Skeletal muscle satellite cell (primary cell): ENCODE results near the gene KLHL30.
A peak's percentile ranks its signal among the peaks of the same experiment; 100 is the strongest.

Experiments used
- H3K27me3 ChIP-seq: 2 replicates; pipeline ENCODE4 v1.7.0; 2013; ENCODE audit warnings: low read length; ENCODE audit not compliant: control insufficient read depth, insufficient read depth
- H3K36me3 ChIP-seq: 2 replicates; pipeline ENCODE4 v1.7.0; 2013; ENCODE audit warnings: mild to moderate bottlenecking, control low read depth, low read length; ENCODE audit not compliant: insufficient read depth
- H3K4me1 ChIP-seq: 2 replicates; pipeline ENCODE4 v1.7.0; 2013; ENCODE audit warnings: low read length; ENCODE audit not compliant: control insufficient read depth, insufficient read depth
- H3K4me2 ChIP-seq: 2 replicates; pipeline ENCODE4 v1.7.0; 2013; ENCODE audit warnings: mild to moderate bottlenecking, low read length
- H3K4me3 ChIP-seq: 2 replicates; pipeline ENCODE4 v1.7.0; 2013; ENCODE audit warnings: low read length
- H3K9ac ChIP-seq: 2 replicates; pipeline ENCODE4 v1.7.0; 2013; ENCODE audit warnings: mild to moderate bottlenecking, low read depth, low read length, moderate library complexity
- H3K9me3 ChIP-seq: replicated peaks from 2 replicates; pipeline ENCODE4 v1.7.0; 2013; ENCODE audit warnings: mild to moderate bottlenecking, control low read depth, low read length

The KLHL30 gene

GRCh38 chr2:238124488-238125126 lies 13.9 kb upstream of the KLHL30 start:
- H3K4me1 ChIP-seq: peaks cover 15% of the 10 kb centered on the region
- no peak overlapping the region for H3K4me2 ChIP-seq
- H3K9ac ChIP-seq: no peak overlapping the region
- H3K4me3 ChIP-seq: no peak overlapping the region
- no peaks in the 10 kb centered on the region for H3K36me3 ChIP-seq
- H3K27me3 ChIP-seq: peaks cover 11% of the 10 kb centered on the region
- no peaks in the 10 kb centered on the region for H3K9me3 ChIP-seq

GRCh38 chr2:238125127-238125885 lies 13.2 kb upstream of the KLHL30 start:
- Histone ChIP-seq H3K36me3 (no peaks in the 10 kb centered on the region), H3K9ac (no peak overlapping the region), H3K9me3 (no peaks in the 10 kb centered on the region), H3K4me2 (no peak overlapping the region), H3K4me1 (peaks cover 15% of the 10 kb centered on the region), H3K27me3 (peaks cover 7% of the 10 kb centered on the region), H3K4me3 (no peak overlapping the region)

GRCh38 chr2:238126338-238126737 lies 12.1 kb upstream of the KLHL30 start:
- H3K9me3 ChIP-seq: no peaks in the 10 kb centered on the region
- H3K27me3 ChIP-seq: no peaks in the 10 kb centered on the region
- peaks cover 15% of the 10 kb centered on the region for H3K4me1 ChIP-seq
- no peak overlapping the region for H3K4me2 ChIP-seq
- H3K9ac ChIP-seq: no peak overlapping the region
- no peaks in the 10 kb centered on the region for H3K36me3 ChIP-seq
- H3K4me3 ChIP-seq: no peak overlapping the region

DNA sequence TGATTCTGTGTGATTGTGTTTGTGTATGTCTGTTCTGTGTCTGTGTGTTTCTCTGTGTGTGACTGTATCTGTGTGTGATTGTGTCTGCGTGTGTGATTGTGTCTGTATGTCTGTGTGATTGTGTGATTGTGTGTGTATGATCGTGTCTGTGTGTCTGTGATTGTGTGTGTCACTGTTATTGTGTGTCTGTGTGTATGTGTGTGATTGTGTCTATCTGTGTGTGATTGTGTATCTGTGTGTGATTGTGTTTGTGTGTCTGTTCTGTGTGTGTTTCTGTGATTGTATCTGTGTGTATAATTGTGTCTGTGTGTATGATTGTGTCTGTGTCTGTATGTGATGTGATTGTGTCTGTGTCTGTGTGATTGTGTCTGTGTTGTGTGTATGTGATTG lies 11.7 kb upstream of the KLHL30 start:
- no peaks in the 10 kb centered on the region for H3K9me3 ChIP-seq
- H3K27me3 ChIP-seq: no peaks in the 10 kb centered on the region
- H3K9ac ChIP-seq: peak overlapping the region; percentile 80
- no peaks in the 10 kb centered on the region for H3K36me3 ChIP-seq
- H3K4me1 ChIP-seq: peaks cover 15% of the 10 kb centered on the region
- H3K4me3 ChIP-seq: no peak overlapping the region
- H3K4me2 ChIP-seq: peak overlapping the region; percentile 57

DNA sequence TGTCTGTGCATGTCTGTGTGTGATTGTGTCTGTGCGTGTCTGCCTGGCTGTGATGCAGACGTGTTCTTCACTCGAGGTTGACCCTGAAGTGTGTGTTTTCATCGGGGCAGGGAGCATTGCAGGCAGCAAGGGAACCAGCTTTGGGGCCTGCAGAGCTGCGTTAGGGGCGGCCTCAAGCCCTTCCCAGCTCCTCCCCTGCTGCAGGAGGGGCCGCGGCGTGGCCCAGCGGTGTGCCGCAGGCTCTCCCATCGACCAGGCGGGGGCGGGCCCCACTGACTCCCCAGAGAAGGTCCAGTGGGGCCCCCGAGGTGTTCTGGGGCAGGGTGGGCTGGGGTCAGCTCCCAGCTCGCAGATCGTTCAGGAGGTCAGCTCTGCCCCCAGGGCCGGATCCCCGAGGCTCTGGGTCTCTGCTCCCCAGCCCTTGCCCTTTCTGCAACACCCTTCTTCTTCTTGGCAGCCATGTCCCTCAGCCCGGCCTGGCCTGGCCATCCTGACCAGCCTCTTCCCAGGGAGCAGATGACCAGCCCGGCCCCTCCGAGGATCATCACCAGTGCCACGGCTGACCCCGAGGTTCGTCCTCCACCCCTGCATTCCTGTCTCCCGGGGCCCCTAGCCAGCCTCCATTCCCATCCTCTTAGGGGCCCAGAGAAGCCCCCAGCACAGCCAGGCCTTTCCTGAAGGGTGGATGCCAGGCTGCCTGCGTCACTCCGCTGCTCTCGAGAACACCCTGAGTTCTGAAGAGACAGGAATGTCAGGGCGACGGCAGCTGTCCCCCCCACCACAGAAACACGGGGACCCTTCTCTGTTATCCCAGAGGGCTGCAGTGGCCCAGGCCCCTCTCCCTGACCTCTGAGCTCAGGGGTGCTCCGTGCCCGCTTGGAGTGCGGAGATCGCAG lies 11.1 kb upstream of the KLHL30 start:
- Histone ChIP-seq H3K9ac (peak overlapping the region; percentile 80), H3K9me3 (no peaks in the 10 kb centered on the region), H3K4me1 (peaks cover 15% of the 10 kb centered on the region), H3K4me2 (peak overlapping the region; percentile 57), H3K4me3 (peak overlapping the region; percentile 60), H3K27me3 (no peaks in the 10 kb centered on the region), H3K36me3 (no peaks in the 10 kb centered on the region)

- H3K4me3 ChIP-seq: peak overlapping the region; percentile 60
- peak overlapping the region; percentile 80 for H3K9ac ChIP-seq
- peaks cover 15% of the 10 kb centered on the region for H3K4me1 ChIP-seq
- no peaks in the 10 kb centered on the region for H3K27me3 ChIP-seq
- H3K36me3 ChIP-seq: no peaks in the 10 kb centered on the region
- H3K9me3 ChIP-seq: no peaks in the 10 kb centered on the region
- H3K4me2 ChIP-seq: peak overlapping the region; percentile 57
Measured at GRCh38 chr2:238128061-238128440, 10.4 kb upstream of the KLHL30 start.

DNA sequence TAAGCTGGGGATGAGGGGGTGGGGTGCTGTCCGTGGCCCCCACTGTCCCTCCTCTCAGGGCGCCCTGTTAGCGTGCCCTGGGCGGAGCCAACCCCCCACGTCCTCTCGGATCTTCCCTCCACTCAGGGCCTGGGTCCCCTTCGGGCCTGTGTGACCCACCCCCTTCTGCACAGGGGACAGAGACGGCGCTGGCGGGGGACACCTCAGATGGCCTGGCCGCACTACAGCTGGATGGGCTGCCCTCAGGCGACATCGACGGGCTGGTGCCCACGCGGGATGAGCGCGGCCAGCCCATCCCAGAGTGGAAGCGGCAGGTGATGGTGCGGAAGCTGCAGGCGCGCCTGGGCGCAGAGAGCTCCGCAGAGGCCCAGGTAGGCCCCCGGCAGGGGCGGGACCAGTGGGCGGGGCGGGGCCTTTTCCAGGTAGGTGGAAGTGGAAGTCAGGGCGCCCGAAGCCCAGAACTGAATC lies 9.9 kb upstream of the KLHL30 start:
- Histone ChIP-seq H3K4me1 (peaks cover 15% of the 10 kb centered on the region), H3K9ac (no peak overlapping the region), H3K27me3 (no peaks in the 10 kb centered on the region), H3K4me2 (peak overlapping the region; percentile 57), H3K4me3 (peak overlapping the region; percentile 60), H3K9me3 (no peaks in the 10 kb centered on the region), H3K36me3 (no peaks in the 10 kb centered on the region)

DNA sequence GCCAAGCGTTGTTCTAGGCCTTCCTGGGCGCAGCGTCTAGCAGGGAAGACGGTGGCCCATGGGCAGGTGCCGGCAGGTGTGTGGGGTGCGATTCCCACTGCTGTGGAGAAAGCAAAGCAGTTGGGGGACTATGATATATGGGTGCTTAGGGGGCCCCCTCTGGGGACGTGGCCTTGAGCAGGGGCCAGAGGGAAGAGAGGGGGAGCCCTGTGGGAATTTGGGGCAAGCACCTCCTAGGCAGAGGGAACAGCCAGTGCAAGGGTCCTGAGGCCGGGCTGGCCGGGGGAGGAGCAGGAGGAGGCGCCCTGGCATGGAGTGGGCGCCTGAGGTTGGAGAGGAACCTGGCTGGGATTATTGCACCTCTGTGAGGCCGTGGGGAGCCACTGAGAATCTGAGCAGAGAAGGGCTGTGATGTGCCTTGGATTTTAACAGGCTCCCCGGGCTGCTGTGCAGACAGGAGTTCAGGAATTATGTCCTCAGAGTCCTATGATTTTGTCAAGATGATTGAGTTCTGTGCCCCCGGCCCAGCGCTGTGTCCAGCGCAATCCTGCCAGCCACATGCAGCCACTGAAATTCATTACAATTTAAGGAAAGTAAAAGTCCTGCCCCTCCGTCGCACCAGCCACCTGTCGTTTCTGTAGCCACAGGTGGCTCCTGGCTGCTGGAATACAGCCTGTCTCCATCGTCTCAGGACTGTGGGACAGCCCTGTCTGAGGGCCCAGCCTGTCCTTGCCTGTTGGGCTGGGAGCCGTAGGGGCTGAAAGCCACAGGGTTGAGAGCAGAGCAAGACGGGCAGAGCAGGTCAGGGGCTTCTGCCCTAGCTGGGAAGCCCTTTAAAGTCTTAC lies 9.1 kb upstream of the KLHL30 start:
- peaks cover 15% of the 10 kb centered on the region for H3K4me1 ChIP-seq
- H3K9ac ChIP-seq: no peak overlapping the region
- H3K27me3 ChIP-seq: no peaks in the 10 kb centered on the region

GRCh38 chr2:238130111-238130695 lies 8.3 kb upstream of the KLHL30 start:
- Histone ChIP-seq H3K9ac (no peak overlapping the region), H3K4me2 (no peak overlapping the region), H3K36me3 (no peaks in the 10 kb centered on the region), H3K9me3 (no peaks in the 10 kb centered on the region), H3K4me3 (no peak overlapping the region), H3K27me3 (no peaks in the 10 kb centered on the region), H3K4me1 (peaks cover 15% of the 10 kb centered on the region)

More for the DNA sequence above, 9.1 kb upstream of the KLHL30 start:
- no peaks in the 10 kb centered on the region for H3K9me3 ChIP-seq
- H3K4me2 ChIP-seq: no peak overlapping the region
- no peaks in the 10 kb centered on the region for H3K36me3 ChIP-seq
- H3K4me3 ChIP-seq: no peak overlapping the region

DNA sequence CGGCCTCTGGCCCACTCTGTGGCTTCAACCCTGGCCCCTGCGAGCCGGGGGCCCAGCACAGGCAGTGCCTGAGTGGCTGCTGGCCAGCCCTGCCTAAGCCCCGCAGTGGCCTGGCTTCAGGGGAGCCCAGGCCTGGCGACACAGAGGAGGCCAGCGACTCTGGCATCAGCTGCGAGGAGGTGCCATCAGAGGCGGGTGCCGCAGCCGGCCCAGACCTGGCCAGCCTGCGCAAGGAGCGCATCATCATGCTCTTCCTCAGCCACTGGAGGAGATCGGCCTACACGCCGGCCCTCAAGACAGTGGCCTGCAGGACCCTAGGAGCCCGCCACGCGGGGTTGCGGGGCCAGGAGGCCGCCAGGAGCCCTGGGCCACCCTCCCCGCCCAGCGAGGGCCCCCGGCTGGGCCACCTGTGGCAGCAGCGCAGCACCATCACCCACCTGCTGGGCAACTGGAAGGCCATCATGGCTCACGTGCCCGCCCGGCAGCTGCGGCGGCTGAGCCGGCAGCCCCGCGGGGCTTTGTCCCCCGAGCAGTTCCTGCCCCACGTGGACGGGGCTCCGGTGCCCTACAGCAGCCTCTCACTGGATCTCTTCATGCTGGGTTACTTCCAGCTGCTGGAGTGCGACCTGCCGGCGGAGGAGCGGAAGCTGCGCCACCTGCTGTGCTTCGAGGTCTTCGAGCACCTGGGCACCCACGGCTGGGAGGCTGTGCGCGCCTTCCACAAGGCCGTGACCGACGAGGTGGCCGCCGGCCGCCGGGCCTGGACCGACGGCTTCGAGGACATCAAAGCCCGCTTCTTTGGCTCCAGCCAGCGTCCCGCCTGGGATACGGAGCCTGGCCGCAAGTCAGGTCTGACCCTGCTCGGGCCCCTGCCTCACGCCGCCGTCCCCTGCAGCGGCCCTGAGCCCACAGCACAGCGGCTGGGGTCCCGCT lies 7.5 kb upstream of the KLHL30 start:
- H3K4me2 ChIP-seq: no peak overlapping the region
- no peaks in the 10 kb centered on the region for H3K36me3 ChIP-seq
- no peak overlapping the region for H3K4me3 ChIP-seq
- H3K9me3 ChIP-seq: no peaks in the 10 kb centered on the region
- no peaks in the 10 kb centered on the region for H3K27me3 ChIP-seq
- H3K9ac ChIP-seq: no peak overlapping the region
- H3K4me1 ChIP-seq: peaks cover 15% of the 10 kb centered on the region
